TTC549 (cell line): Measurements from ENCODE around the gene ATP6V1F.

ENCODE experiments used
- FAIRE-seq: peaks from 2 replicates; lab custom pipeline; 2012; peaks lifted over from hg19 to GRCh38; lab: Jason Lieb, UNC

Gene ATP6V1F

DNA sequence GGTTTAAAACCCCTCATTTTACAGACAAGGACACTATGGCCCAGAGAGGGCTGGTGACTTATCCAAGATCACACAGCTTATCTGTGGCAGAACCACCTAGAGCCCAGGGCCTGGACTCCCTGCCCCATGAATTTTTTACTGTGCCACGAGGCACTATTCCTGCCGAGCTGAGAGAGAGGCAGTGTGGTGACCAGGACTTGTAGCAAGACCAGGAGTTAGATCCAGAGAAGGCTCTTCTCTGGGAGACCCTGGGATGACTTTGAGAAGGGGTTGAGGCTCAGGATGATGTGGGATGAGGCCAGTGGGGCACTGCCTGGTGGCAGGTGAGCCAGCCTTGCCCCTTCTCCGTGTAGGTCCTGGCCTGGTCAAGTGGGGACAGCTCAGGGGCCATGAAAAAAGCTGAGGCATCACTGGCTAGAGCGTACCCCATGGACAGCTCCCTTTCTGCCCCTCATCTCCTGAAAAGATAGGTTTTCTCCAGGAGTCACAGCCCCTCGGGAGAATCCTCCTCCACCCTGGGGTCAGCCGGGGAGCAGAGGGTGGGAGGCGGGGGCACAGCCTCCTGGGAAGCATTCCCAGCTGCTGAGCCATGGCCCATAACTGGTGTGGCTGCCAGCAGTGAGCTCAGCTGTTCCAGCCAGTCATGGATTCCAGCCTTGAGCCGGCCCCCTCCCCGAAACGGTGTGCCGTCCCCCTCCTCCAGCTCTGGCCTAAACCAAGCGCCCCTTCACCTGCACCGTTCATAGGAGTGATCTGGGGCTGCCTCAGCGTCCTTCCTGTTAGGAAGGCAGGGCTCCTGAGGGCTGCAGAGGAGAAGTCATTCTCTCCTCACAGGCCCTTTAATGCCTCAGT lies 26.6 kb upstream of the ATP6V1F start:
- FAIRE-seq, result no peak

- no peak for FAIRE-seq
Measured at GRCh38 chr7:128836729-128837348, 25.8 kb upstream of the ATP6V1F start.

- no peak for FAIRE-seq
Measured at GRCh38 chr7:128837521-128837921, 25.1 kb upstream of the ATP6V1F start.

DNA sequence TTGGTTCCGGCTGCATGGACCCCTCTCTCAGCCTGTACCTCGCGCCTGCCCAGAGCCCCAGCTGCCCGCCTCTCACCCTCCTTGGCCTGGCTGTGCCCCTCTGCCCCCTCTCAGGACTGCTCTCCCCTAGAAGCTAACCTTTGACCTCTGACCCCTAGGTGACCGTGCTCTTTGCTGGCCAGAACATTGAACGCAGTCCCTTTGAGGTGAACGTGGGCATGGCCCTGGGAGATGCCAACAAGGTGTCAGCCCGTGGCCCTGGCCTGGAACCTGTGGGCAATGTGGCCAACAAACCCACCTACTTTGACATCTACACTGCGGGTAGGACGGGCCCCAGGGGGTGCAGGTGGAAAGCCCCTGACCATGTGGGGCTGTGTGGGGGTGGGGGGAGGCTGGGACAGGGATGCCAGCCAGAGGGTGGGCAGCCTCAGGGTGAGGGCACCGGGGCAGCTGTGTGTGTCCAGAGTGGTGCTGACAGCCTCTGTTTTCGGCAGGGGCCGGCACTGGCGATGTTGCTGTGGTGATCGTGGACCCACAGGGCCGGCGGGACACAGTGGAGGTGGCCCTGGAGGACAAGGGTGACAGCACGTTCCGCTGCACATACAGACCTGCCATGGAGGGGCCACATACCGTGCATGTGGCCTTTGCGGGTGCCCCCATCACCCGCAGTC lies 24.4 kb upstream of the ATP6V1F start:
- no peak for FAIRE-seq

DNA sequence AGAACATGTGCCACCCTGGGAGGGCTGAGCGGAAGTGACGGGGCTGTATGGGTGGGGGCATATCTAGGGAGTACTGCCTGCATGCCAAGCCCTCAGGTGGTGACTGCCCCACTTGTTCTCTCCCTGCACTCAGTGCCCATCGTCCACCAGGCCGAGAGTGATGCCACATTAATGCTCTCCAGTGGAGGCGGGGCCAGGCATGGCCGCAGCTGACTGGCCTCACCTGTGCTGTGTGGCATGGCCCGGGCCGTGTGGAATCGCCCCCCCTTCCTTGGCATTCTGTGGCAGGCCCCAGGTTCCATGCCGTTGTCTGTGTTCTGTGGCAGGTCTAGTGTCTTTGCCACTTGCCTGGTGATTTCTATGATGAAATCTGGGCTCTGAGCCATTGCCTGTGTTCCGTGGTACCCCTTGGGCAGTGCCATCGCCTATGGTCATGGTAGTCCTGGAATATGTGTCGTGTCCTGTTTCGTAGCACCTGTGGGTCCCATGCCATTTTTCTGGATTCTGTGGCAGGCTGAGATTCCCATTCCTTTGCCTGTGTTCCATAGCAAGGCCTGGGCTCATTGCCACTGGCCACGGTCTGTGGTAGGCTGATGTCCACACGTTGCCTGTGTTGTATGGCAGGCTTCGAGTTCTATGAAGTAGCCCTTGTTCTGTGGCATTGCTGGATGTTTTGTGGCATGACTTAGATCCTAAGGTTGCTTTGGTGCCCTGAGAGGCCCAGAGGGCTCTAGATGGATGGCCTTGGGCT lies 23.5 kb upstream of the ATP6V1F start:
- FAIRE-seq, result no peak

GRCh38 chr7:128839751-128840177 lies 22.9 kb upstream of the ATP6V1F start:
- no peak for FAIRE-seq

DNA sequence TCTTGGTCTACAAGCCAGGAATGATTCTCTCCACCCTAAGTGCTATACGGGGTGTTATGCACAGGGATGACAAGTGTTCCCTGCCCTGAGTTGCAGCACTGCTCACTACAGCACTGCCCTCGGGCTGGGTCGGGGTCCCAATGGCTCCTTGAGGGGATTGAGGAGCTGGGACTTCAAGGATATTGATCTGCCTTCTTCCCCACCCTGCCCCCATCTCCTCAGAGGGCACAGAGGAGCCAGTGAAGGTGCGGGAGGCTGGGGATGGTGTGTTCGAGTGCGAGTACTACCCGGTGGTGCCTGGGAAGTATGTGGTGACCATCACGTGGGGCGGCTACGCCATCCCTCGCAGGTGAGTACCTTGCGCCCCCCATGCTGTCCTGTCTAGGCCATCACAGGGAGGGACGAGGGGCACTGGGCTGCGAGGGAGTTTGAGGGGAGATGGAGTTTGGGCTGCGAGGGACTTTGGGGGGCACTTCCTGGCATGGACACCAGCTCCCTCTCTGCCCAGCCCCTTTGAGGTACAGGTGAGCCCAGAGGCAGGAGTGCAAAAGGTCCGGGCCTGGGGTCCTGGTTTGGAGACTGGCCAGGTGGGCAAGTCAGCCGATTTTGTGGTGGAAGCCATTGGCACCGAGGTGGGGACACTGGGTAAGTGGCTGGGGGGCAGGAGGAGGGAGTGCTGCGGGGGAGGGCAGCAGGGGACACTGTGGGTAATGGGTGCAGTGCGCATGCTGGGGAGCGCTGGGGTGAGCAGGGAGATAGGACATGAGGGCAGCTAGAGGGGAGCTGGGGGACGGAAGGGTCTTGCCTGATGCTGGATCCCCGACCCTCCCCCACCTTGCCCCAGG lies 22.1 kb upstream of the ATP6V1F start:
- no peak for FAIRE-seq

GRCh38 chr7:128841171-128841690 lies 21.4 kb upstream of the ATP6V1F start:
- FAIRE-seq, result no peak

GRCh38 chr7:128841921-128842673 lies 20.6 kb upstream of the ATP6V1F start:
- no peak for FAIRE-seq

GRCh38 chr7:128842674-128843641 lies 19.7 kb upstream of the ATP6V1F start:
- no peak for FAIRE-seq

DNA sequence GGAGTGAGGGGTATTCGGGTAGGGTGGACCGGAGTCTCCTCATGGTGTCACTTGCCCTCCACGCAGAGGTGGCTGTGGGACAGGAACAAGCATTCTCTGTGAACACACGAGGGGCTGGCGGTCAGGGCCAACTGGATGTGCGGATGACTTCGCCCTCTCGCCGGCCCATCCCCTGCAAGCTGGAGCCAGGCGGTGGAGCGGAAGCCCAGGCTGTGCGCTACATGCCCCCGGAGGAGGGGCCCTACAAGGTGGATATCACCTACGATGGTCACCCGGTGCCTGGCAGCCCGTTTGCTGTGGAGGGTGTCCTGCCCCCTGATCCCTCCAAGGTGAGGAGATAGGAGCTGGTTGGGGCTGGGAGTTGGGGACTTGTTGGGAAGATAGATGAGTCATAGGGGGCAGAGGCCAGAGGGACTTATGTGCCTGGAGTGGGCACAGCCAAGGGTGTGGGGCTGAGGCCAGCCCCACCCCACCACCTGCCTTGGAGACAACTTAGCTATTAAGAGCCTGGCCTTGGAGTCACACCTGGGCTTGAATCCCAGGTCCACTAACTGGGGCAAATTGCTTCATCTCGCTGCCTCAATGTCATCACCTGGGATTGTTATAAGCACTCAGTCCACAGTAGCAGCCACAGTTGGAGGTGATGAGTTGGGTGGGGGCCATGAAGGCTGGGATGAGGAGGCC lies 18.6 kb upstream of the ATP6V1F start:
- no peak for FAIRE-seq

GRCh38 chr7:128844777-128845311 lies 17.8 kb upstream of the ATP6V1F start:
- no peak for FAIRE-seq

DNA sequence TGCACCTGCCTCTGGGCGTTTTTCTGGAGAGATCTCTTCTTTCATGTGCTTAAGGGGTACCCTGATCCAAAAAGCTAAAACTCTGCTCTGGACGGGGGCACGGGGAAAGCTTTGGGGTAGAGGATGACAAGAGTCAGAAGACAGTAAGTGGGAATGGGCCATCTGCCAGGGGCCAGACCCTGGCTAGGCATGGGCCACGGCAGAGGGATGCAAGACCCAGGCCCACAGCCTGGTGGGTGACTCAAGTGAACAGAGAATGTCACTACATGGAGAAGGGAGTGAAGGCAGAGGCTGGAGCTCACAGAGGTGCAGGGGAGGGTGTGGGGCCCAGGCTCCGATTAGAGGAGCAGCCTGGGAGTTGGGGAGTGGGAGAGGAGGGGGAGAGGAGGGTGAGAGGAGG lies 17.2 kb upstream of the ATP6V1F start:
- FAIRE-seq, result no peak

GRCh38 chr7:128845987-128846386 lies 16.7 kb upstream of the ATP6V1F start:
- no peak for FAIRE-seq

- FAIRE-seq, result no peak
Measured at GRCh38 chr7:128846781-128847444, 15.7 kb upstream of the ATP6V1F start.

- no peak for FAIRE-seq
Measured at GRCh38 chr7:128847721-128848211, 14.9 kb upstream of the ATP6V1F start.

DNA sequence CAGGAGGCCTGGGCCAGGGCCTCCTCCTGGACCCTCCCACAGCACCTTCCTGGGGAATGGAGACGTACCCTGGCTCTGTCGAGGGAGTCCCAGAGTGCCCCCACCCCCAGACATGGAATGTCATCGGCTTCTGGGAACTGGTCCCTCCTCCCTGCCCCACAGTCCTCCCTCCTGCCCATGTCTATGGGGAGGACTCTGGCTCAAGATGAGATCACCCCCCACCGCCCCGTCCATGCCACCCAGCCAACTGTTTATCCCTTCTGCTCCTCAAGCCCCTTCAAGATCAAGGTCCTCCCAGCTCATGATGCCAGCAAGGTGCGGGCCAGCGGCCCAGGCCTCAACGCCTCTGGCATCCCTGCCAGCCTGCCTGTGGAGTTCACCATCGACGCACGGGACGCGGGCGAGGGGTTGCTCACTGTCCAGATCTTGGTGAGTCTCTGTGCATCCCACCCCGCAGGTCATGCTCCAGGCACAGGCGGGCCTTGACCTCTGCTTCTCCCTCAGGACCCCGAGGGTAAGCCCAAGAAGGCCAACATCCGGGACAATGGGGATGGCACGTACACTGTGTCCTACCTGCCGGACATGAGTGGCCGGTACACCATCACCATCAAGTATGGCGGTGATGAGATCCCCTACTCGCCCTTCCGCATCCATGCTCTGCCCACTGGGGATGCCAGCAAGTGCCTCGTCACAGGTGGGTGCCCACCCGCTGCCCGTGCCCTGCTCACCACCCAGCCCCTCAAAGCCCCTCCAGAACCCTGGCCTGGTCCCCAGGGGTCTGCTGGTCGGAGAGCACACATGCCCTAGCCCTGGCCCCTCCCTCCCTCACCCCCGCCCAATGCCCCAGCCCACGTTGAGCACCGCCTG lies 14.1 kb upstream of the ATP6V1F start:
- FAIRE-seq, result no peak
